Stomach (tissue), 9 donors: ENCODE data around the gene GIMAP1. TPM values are rescaled to one million over a fixed set of nuclear protein-coding genes. Genes with fewer than 3 reads are reported as not detected.

Source experiments
- DNase-seq, 2 donors: peaks; one replicate each; pipeline versions ENCODE4 v3.0.0 to v3.0.0-alpha.2; 2013 to 2019
- H3K27ac ChIP-seq, 5 donors: fragments of 200-600 bp in 4 of 5; sonication (generic) in 4 of 5; one replicate each; pipeline ENCODE4 v1.5.1; 2013 to 2019; ENCODE audit warnings: mild to moderate bottlenecking in 1 of 5, moderate library complexity in 1 of 5
- H3K27me3 ChIP-seq, 3 donors: fragments of 200-600 bp; sonication (generic); one replicate each; pipeline ENCODE4 v1.5.1; 2017 to 2019; ENCODE audit warnings: mixed run types in 1 of 3
- H3K36me3 ChIP-seq, 4 donors: fragments of 200-600 bp; sonication (generic); 1 replicate in 3 of 4; 2 replicates in 1 of 4; pipeline ENCODE4 v1.5.1; 2016 to 2019
- H3K4me1 ChIP-seq, 4 donors: fragments of 200-600 bp; sonication (generic); one replicate each; pipeline ENCODE4 v1.5.1; 2016 to 2019
- H3K4me3 ChIP-seq, 4 donors: fragments of 200-600 bp; sonication (generic) in 3 of 4; one replicate each; pipeline ENCODE4 v1.5.1; 2016 to 2019; ENCODE audit warnings: mild to moderate bottlenecking in 1 of 4
- H3K9me3 ChIP-seq, 4 donors: fragments of 200-600 bp; sonication (generic); one replicate each; pipeline ENCODE4 v1.5.1; 2016 to 2019
- EP300 ChIP-seq: sonication (generic); formaldehyde crosslinking; IDR thresholded peaks from one replicate; pipeline ENCODE4 v1.6.1; 2017; ENCODE audit warnings: antibody characterized with exemption
- POLR2A ChIP-seq, 4 donors: fragments of 450-650 bp; IDR thresholded peaks; one replicate each; pipeline ENCODE4 v1.6.1; 2016; ENCODE audit warnings: antibody characterized with exemption in 4 of 4, control low read depth in 2 of 4, mild to moderate bottlenecking in 1 of 4, moderate library complexity in 1 of 4
- POLR2AphosphoS5 ChIP-seq, 3 donors: sonication (generic); formaldehyde crosslinking; IDR thresholded peaks; one replicate each; pipeline ENCODE4 v1.6.1; 2016; ENCODE audit warnings: antibody characterized with exemption in 3 of 3
- WGBS, 5 donors: extraction: QIAGEN DNeasy Blood & Tissue Kit in 3 of 5; methylation state at CpG; one replicate each; pipeline versions ENCODE4 v1.1.5 to v1.1.7; 2013 to 2018; 5-methylcytosine and 5-hydroxymethylcytosine counted together
- intact Hi-C: fragments of 100-400 bp; cut with DNase I; formaldehyde crosslinking; loops from one replicate; pipeline ENCODE4 v1.15.1; 2023; ENCODE audit warnings: low total_unique reads
- polyA plus RNA-seq, 3 donors: library from polyadenylated mRNA; stranded (reverse); fragments of 200-250 nt; gene quantifications; one replicate each; pipeline ENCODE4 v1.2.3, GENCODE V29; 2013
- total RNA-seq, 5 donors: library from RNA; depleted of rRNA; stranded (reverse); fragments of >200 nt; gene quantifications; one replicate each; pipeline versions ENCODE4 v1.1.0 to v1.2.3, GENCODE V29; 2014 to 2016
- TF ChIP-seq, protein P1 (sequence below), 7 experiments: fragments of 450-650 bp in 4 of 7; fragments of 200-600 bp in 3 of 7; sonication (generic) in 3 of 7; IDR thresholded peaks; one replicate each; pipeline ENCODE4 v1.5.1; 2016 to 2019; ENCODE audit warnings: antibody characterized with exemption in 7 of 7, control low read depth in 2 of 7, mild to moderate bottlenecking in 1 of 7
- donor health status: healthy with polysubstance abuse.
- donor health status: Bipolar disorder and iron deficiency.
- donor health status: healthy.

The GIMAP1 gene
- total and polyA plus RNA-seq, 8 donors, result 0.45 to 5.8 (median 2.7) TPM; not detected in 1

GRCh38 chr7:150748376-150748775 lies 32.0 kb downstream of the GIMAP1 start:
- no peak for DNase-seq
- Histone ChIP-seq H3K36me3 (peaks cover 0 to 3% (median 0%) of the 10 kb centered on the region in 4 donors), H3K4me1 (peaks cover 0 to 25% (median 14%) of the 10 kb centered on the region in 4 donors), H3K4me3 (no peak overlapping the region), H3K9me3 (no peaks in the 10 kb centered on the region), H3K27ac (no peak overlapping the region), H3K27me3 (no peaks in the 10 kb centered on the region)
- no peak for TF ChIP-seq POLR2A (IDR thresholded peaks at IDR 0.05)
- TF ChIP-seq, protein P1, sequence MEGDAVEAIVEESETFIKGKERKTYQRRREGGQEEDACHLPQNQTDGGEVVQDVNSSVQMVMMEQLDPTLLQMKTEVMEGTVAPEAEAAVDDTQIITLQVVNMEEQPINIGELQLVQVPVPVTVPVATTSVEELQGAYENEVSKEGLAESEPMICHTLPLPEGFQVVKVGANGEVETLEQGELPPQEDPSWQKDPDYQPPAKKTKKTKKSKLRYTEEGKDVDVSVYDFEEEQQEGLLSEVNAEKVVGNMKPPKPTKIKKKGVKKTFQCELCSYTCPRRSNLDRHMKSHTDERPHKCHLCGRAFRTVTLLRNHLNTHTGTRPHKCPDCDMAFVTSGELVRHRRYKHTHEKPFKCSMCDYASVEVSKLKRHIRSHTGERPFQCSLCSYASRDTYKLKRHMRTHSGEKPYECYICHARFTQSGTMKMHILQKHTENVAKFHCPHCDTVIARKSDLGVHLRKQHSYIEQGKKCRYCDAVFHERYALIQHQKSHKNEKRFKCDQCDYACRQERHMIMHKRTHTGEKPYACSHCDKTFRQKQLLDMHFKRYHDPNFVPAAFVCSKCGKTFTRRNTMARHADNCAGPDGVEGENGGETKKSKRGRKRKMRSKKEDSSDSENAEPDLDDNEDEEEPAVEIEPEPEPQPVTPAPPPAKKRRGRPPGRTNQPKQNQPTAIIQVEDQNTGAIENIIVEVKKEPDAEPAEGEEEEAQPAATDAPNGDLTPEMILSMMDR (IDR thresholded peaks at IDR 0.05), result no peak
- no peak for TF ChIP-seq POLR2AphosphoS5 (IDR thresholded peaks at IDR 0.05)
- TF ChIP-seq EP300, result no peak
- 50 to 68% (median 61%) methylated on average over 4 of the region's 4 CpGs for WGBS, 5 donors
- intact Hi-C loops, result loop anchor here (10.0 kb wide), 1 partner anchor 274 kb away; no protein-coding TSS in a partner anchor

DNA sequence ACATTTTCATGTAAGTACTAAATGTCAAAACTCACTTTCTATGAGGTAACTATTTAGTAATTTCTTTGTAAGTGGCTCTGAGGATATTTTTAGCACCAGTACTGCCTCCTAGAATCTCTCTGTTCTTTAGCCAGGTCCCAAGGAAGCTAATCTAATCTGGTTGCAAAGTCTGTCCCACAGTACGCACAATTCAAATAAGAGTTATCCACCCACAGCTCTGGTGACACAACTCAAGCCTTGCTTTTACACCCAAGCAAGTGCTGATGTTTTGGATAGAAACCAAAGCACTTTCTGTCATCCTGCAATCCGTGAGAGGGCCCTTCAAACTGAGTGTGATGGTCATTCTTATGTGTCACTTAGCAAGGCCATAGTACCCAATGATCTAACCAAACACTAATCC lies 35.3 kb downstream of the GIMAP1 start:
- WGBS, 5 donors, result 24 to 46% (median 30%) methylated on average over 2 of the region's 2 CpGs
- TF ChIP-seq POLR2A (IDR thresholded peaks at IDR 0.05) (no peak), EP300 (no peak), POLR2AphosphoS5 (IDR thresholded peaks at IDR 0.05) (no peak)
- TF ChIP-seq, protein P1 (IDR thresholded peaks at IDR 0.05), result no peak
- Histone ChIP-seq H3K36me3 (no peaks in the 10 kb centered on the region), H3K27me3 (no peaks in the 10 kb centered on the region), H3K9me3 (no peaks in the 10 kb centered on the region), H3K27ac (no peak overlapping the region), H3K4me3 (no peak overlapping the region), H3K4me1 (peaks cover 0 to 22% (median 0%) of the 10 kb centered on the region in 4 donors)
- intact Hi-C loops, result loop anchor here (10.0 kb wide), 1 partner anchor 297 kb away; the partner anchor contains the start of gene GIMAP8
- no peak for DNase-seq

GRCh38 chr7:150753239-150753638 lies 36.8 kb downstream of the GIMAP1 start:
- intact Hi-C loops, result loop anchor here (10.0 kb wide), 1 partner anchor 298 kb away; the partner anchor contains the start of gene GIMAP8
- TF ChIP-seq, protein P1 (IDR thresholded peaks at IDR 0.05), result no peak
- no peak for TF ChIP-seq EP300
- TF ChIP-seq POLR2AphosphoS5 (IDR thresholded peaks at IDR 0.05), result no peak
- TF ChIP-seq POLR2A (IDR thresholded peaks at IDR 0.05), result no peak
- no peak for DNase-seq
- Histone ChIP-seq H3K27ac (peak overlapping the region in 1 of 5 donors; percentile 18), H3K36me3 (no peaks in the 10 kb centered on the region), H3K4me3 (no peak overlapping the region), H3K27me3 (no peaks in the 10 kb centered on the region), H3K4me1 (peaks cover 0 to 22% (median 0%) of the 10 kb centered on the region in 4 donors), H3K9me3 (no peaks in the 10 kb centered on the region)
- WGBS, 5 donors, result 49 to 59% (median 55%) methylated on average over 6 of the region's 6 CpGs

- intact Hi-C loops, result loop anchor here (10.0 kb wide), 1 partner anchor 299 kb away; the partner anchor contains the start of gene GIMAP8
- WGBS, 5 donors, result 29 to 38% (median 32%) methylated on average over 3 of the region's 3 CpGs
- peak overlapping the region in 1 of 5 donors; percentile 18 for H3K27ac ChIP-seq
These were observed 37.6 kb downstream of the GIMAP1 start for GRCh38 chr7:150753826-150754603.

More at GRCh38 chr7:150753826-150754603, 37.6 kb downstream of the GIMAP1 start:
- Histone ChIP-seq H3K9me3 (no peaks in the 10 kb centered on the region), H3K27me3 (no peaks in the 10 kb centered on the region), H3K36me3 (no peaks in the 10 kb centered on the region), H3K4me1 (peaks cover 0 to 22% (median 0%) of the 10 kb centered on the region in 4 donors), H3K4me3 (no peak overlapping the region)
- DNase-seq, result peak in 1 of 2 donors; percentile 40
- TF ChIP-seq, protein P1 (IDR thresholded peaks at IDR 0.05), result no peak
- no peak for TF ChIP-seq POLR2A (IDR thresholded peaks at IDR 0.05)
- TF ChIP-seq POLR2AphosphoS5 (IDR thresholded peaks at IDR 0.05), result no peak
- no peak for TF ChIP-seq EP300
